C4-2B (cell line): ENCODE measurements around the gene CALY.

Experiments
- CTCF ChIP-seq: fragments of 450-650 bp; conservative IDR thresholded peaks from 2 replicates; pipeline ENCODE4 v1.5.1; 2017; ENCODE audit warnings: mild to moderate bottlenecking
- ZFX ChIP-seq: fragments of 450-650 bp; IDR thresholded peaks from 2 replicates; pipeline ENCODE4 v1.6.1; 2017

GRCh38 chr10:133303206-133303605 is 33.5 kb downstream of the CALY start:
- TF ChIP-seq CTCF, result no peak
- TF ChIP-seq ZFX, result no peak
